RWPE2 (cell line): Measurements from ENCODE around the gene ERF.
A peak's percentile ranks its signal among the peaks of the same experiment; 100 is the strongest.

Experiments used
- ATAC-seq: fragments of 200-7000 bp; cut with Tn5 transposase; 3 replicates; pipeline ENCODE4 v1.9.1; 2021; ENCODE audit warnings: low read depth
- DNase-seq: peaks from one replicate; pipeline ENCODE4 v3.0.0-alpha.2; 2020; ENCODE audit warnings: low spot score
- H3K27ac ChIP-seq: fragments of 450-650 bp; 2 replicates; pipeline ENCODE4 v1.5.1; 2017; ENCODE audit warnings: mild to moderate bottlenecking; ENCODE audit not compliant: poor library complexity, severe bottlenecking
- H3K27me3 ChIP-seq: fragments of 250-450 bp; sonication (Bioruptor Pico); 2 replicates; pipeline ENCODE4 v1.5.1; 2021; ENCODE audit warnings: mild to moderate bottlenecking, moderate library complexity; ENCODE audit not compliant: insufficient read depth, poor library complexity, severe bottlenecking
- H3K36me3 ChIP-seq: fragments of 250-450 bp; sonication (Bioruptor Pico); 2 replicates; pipeline ENCODE4 v1.5.1; 2020; ENCODE audit warnings: low read depth, mild to moderate bottlenecking, moderate library complexity
- H3K4me1 ChIP-seq: fragments of 250-450 bp; sonication (Bioruptor Pico); 2 replicates; pipeline ENCODE4 v1.5.1; 2021; ENCODE audit warnings: mild to moderate bottlenecking, moderate library complexity; ENCODE audit not compliant: insufficient read depth, poor library complexity, severe bottlenecking
- H3K4me3 ChIP-seq: fragments of 250-450 bp; sonication (Bioruptor Pico); 2 replicates; pipeline ENCODE4 v1.5.1; 2021; ENCODE audit warnings: mild to moderate bottlenecking, moderate library complexity; ENCODE audit not compliant: severe bottlenecking
- H3K9me3 ChIP-seq: fragments of 250-450 bp; sonication (Bioruptor Pico); 2 replicates; pipeline ENCODE4 v1.5.1; 2021; ENCODE audit warnings: mild to moderate bottlenecking, moderate library complexity; ENCODE audit not compliant: severe bottlenecking
- TF ChIP-seq, protein P1 (sequence below): fragments of 450-650 bp; IDR thresholded peaks from one replicate; pipeline ENCODE4 v1.5.1; 2017; ENCODE audit warnings: mild to moderate bottlenecking, moderate library complexity; ENCODE audit not compliant: poor library complexity, severe bottlenecking

ERF gene

DNA sequence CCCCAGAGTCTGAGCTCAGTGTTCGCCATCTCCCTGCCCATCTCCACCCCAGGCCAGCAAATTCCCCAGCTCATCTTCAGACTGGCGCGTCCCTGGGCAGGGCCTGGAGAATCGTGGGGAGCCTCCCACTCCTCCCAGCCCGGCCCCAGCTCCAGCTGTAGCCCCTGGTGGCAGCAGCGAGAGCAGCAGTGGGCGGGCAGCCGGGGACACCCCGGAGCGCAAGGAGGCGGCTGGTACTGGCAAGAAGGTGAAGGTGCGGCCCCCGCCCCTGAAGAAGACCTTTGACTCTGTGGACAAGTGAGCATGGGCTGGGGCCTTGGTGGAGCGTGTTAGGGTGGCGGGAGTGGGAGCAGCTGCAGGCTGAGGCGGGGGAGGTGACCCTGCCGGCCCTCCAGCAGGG lies 38.6 kb upstream of the ERF start:
- TF ChIP-seq, protein P1, sequence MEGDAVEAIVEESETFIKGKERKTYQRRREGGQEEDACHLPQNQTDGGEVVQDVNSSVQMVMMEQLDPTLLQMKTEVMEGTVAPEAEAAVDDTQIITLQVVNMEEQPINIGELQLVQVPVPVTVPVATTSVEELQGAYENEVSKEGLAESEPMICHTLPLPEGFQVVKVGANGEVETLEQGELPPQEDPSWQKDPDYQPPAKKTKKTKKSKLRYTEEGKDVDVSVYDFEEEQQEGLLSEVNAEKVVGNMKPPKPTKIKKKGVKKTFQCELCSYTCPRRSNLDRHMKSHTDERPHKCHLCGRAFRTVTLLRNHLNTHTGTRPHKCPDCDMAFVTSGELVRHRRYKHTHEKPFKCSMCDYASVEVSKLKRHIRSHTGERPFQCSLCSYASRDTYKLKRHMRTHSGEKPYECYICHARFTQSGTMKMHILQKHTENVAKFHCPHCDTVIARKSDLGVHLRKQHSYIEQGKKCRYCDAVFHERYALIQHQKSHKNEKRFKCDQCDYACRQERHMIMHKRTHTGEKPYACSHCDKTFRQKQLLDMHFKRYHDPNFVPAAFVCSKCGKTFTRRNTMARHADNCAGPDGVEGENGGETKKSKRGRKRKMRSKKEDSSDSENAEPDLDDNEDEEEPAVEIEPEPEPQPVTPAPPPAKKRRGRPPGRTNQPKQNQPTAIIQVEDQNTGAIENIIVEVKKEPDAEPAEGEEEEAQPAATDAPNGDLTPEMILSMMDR = no peak
- no peak overlapping the region for H3K4me3 ChIP-seq
- H3K36me3 ChIP-seq = peaks cover 66% of the 10 kb centered on the region
- H3K9me3 ChIP-seq = no peaks in the 10 kb centered on the region
- no peaks in the 10 kb centered on the region for H3K27me3 ChIP-seq
- no peak for ATAC-seq
- H3K4me1 ChIP-seq = no peaks in the 10 kb centered on the region
- H3K27ac ChIP-seq = no peak overlapping the region
- DNase-seq = no peak

DNA sequence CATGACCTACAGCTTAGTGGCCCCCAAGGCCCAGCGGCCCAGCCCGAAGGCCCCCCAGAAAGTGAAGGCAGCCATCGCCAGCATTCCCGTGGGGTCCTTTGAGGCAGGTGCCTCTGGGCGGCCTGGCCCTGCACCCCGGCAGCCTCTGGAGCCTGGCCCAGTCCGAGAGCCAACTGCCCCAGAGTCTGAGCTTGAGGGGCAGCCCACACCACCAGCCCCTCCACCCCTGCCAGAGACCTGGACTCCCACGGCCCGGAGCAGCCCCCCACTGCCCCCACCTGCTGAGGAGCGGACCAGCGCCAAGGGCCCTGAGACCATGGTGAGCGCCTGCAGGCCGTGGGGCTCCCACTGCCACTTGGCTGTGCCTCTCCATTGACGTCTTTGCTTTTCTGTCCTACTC lies 38.0 kb upstream of the ERF start:
- Histone ChIP-seq H3K4me1 (no peaks in the 10 kb centered on the region), H3K27me3 (no peaks in the 10 kb centered on the region), H3K36me3 (peaks cover 71% of the 10 kb centered on the region), H3K4me3 (no peak overlapping the region), H3K27ac (no peak overlapping the region), H3K9me3 (no peaks in the 10 kb centered on the region)
- TF ChIP-seq, protein P1 = no peak
- DNase-seq = no peak
- ATAC-seq = no peak

DNA sequence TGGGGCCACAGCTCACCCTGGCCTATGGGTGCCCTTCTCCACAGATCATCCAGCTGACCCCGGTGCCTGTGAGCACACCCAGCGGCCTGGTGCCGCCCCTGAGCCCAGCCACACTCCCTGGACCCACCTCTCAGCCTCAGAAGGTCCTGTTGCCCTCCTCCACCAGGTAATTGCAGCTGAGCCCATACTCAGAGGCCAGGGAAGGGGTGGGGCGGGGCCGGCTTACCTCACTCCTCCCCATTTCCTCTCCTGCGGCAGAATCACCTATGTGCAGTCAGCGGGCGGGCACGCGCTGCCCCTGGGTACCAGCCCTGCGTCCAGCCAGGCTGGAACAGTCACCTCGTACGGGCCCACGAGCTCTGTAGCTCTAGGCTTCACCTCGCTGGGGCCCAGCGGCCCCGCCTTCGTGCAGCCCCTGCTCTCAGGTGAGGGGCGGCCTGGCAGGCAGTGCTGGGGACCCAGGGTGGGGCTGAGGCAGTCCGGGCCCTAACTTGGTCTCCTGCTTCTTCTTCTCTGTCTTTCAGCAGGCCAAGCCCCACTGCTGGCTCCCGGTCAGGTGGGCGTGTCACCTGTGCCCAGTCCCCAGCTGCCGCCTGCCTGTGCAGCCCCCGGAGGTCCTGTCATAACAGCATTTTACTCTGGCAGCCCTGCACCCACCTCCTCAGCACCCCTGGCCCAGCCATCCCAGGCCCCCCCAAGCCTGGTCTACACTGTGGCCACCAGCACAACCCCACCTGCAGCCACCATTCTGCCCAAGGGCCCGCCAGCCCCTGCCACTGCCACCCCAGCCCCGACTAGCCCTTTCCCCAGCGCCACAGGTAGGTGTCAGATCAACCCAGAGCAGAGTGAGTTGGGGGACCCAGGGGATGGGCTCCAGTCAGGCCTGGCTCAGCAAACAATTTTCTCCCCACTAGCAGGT lies 37.4 kb upstream of the ERF start:
- ATAC-seq (no peak), DNase-seq (no peak)
- Histone ChIP-seq H3K4me3 (no peak overlapping the region), H3K36me3 (peaks cover 77% of the 10 kb centered on the region), H3K4me1 (no peaks in the 10 kb centered on the region), H3K9me3 (no peaks in the 10 kb centered on the region), H3K27me3 (no peaks in the 10 kb centered on the region), H3K27ac (no peak overlapping the region)
- TF ChIP-seq, protein P1 = no peak

- Histone ChIP-seq H3K27ac (no peak overlapping the region), H3K27me3 (no peaks in the 10 kb centered on the region), H3K4me1 (no peaks in the 10 kb centered on the region), H3K9me3 (no peaks in the 10 kb centered on the region), H3K36me3 (peaks cover 78% of the 10 kb centered on the region), H3K4me3 (no peak overlapping the region)
- ATAC-seq (0 out of 3 replicates have a peak, but pooled peaks have one; percentile 7), DNase-seq (no peak)
- TF ChIP-seq, protein P1 = no peak
Observed at GRCh38 chr19:42291435-42291810, 36.5 kb upstream of the ERF start.
